Osteocyte (in vitro differentiated cells): ENCODE results near the gene MAMDC4. TPM values are rescaled to one million over a fixed set of nuclear protein-coding genes. Genes with fewer than 3 reads are reported as not detected.
A peak's percentile ranks its signal among the peaks of the same experiment; 100 is the strongest.

Experiments
- DNase-seq: peaks from one replicate; pipeline ENCODE4 v3.0.0; 2021; ENCODE audit warnings: mixed read lengths; ENCODE audit not compliant: unreplicated experiment; ENCODE audit errors: extremely low spot score
- H3K27ac Mint-ChIP-seq: one replicate; pipeline ENCODE4 v1.8.0; 2021; ENCODE audit warnings: mild to moderate bottlenecking, mixed read lengths; ENCODE audit not compliant: unreplicated experiment
- H3K27me3 Mint-ChIP-seq: one replicate; pipeline ENCODE4 v1.8.0; 2021; ENCODE audit warnings: mixed read lengths; ENCODE audit not compliant: unreplicated experiment
- H3K36me3 Mint-ChIP-seq: one replicate; pipeline ENCODE4 v1.8.0; 2021; ENCODE audit warnings: mixed read lengths; ENCODE audit not compliant: unreplicated experiment
- H3K4me1 Mint-ChIP-seq: one replicate; pipeline ENCODE4 v1.8.0; 2021; ENCODE audit warnings: mixed read lengths; ENCODE audit not compliant: unreplicated experiment
- H3K4me3 Mint-ChIP-seq: one replicate; pipeline ENCODE4 v1.8.0; 2021; ENCODE audit warnings: mild to moderate bottlenecking, moderate library complexity, mixed read lengths; ENCODE audit not compliant: unreplicated experiment
- H3K9me3 Mint-ChIP-seq: one replicate; pipeline ENCODE4 v1.8.0; 2021; ENCODE audit warnings: mixed read lengths; ENCODE audit not compliant: unreplicated experiment
- CTCF ChIP-seq: fragments of 200-600 bp; sonication (generic); IDR thresholded peaks from 2 replicates; pipeline ENCODE4 v1.5.0; 2021; ENCODE audit warnings: antibody characterized with exemption, mild to moderate bottlenecking, moderate library complexity
- total RNA-seq: library from RNA; stranded (reverse); gene quantifications from 2 replicates; pipeline ENCODE4 v1.2.1, GENCODE V29; 2021

The MAMDC4 gene
- total RNA-seq, 1 donor from 2014 or later, result 9.4 TPM

GRCh38 chr9:136808806-136809158, 43.4 kb upstream of the MAMDC4 start:
- peak overlapping the region; percentile 72 for H3K4me3 Mint-ChIP-seq
- H3K36me3 Mint-ChIP-seq, result peaks cover 11% of the 10 kb centered on the region
- H3K9me3 Mint-ChIP-seq, result no peaks in the 10 kb centered on the region
- H3K27ac Mint-ChIP-seq, result peak overlapping the region; percentile 59
- H3K27me3 Mint-ChIP-seq, result no peaks in the 10 kb centered on the region
- no peak for TF ChIP-seq CTCF
- no peak for DNase-seq
- peaks cover 28% of the 10 kb centered on the region for H3K4me1 Mint-ChIP-seq

GRCh38 chr9:136814725-136815421, 37.3 kb upstream of the MAMDC4 start:
- no peak for TF ChIP-seq CTCF
- peaks cover 9% of the 10 kb centered on the region for H3K4me1 Mint-ChIP-seq
- H3K9me3 Mint-ChIP-seq, result no peaks in the 10 kb centered on the region
- H3K27ac Mint-ChIP-seq, result no peak overlapping the region
- peaks cover 14% of the 10 kb centered on the region for H3K36me3 Mint-ChIP-seq
- H3K4me3 Mint-ChIP-seq, result no peak overlapping the region
- no peaks in the 10 kb centered on the region for H3K27me3 Mint-ChIP-seq
- DNase-seq, result no peak

GRCh38 chr9:136815422-136815782, 36.7 kb upstream of the MAMDC4 start:
- Mint-ChIP-seq H3K27ac (no peak overlapping the region), H3K9me3 (no peaks in the 10 kb centered on the region), H3K27me3 (no peaks in the 10 kb centered on the region), H3K4me3 (no peak overlapping the region), H3K36me3 (peaks cover 14% of the 10 kb centered on the region), H3K4me1 (peaks cover 6% of the 10 kb centered on the region)
- no peak for DNase-seq
- TF ChIP-seq CTCF, result no peak

- TF ChIP-seq CTCF, result no peak
- peaks cover 6% of the 10 kb centered on the region for H3K4me1 Mint-ChIP-seq
- no peak for DNase-seq
- H3K36me3 Mint-ChIP-seq, result no peaks in the 10 kb centered on the region
- H3K9me3 Mint-ChIP-seq, result no peaks in the 10 kb centered on the region
- no peak overlapping the region for H3K27ac Mint-ChIP-seq
- H3K27me3 Mint-ChIP-seq, result no peaks in the 10 kb centered on the region
- H3K4me3 Mint-ChIP-seq, result no peak overlapping the region
These were observed 30.9 kb upstream of the MAMDC4 start for GRCh38 chr9:136820971-136821825.

GRCh38 chr9:136821826-136822544, 30.2 kb upstream of the MAMDC4 start:
- Mint-ChIP-seq H3K27me3 (no peaks in the 10 kb centered on the region), H3K4me3 (no peak overlapping the region), H3K36me3 (no peaks in the 10 kb centered on the region), H3K9me3 (no peaks in the 10 kb centered on the region), H3K27ac (no peak overlapping the region), H3K4me1 (peaks cover 5% of the 10 kb centered on the region)
- no peak for TF ChIP-seq CTCF
- DNase-seq, result no peak
